Activated naive CD4-positive, alpha-beta T cell treated with Interleukin-2 at 50 U/mL for 16 hours (primary cell): Measurements from ENCODE around the gene CABP2.
"Not testable (repeated sequence)": the region's sequence is repeated elsewhere in the genome, so short reads cannot be mapped to it uniquely, and the experiment has no call there.

Source experiments
- DNase-seq: peaks from one replicate; pipeline ENCODE4 v3.0.0-alpha.2; 2020

CABP2 gene

GRCh38 chr11:67493548-67494370 lies 29.5 kb downstream of the CABP2 start:
- no peak for DNase-seq

GRCh38 chr11:67492801-67493547 lies 30.3 kb downstream of the CABP2 start:
- DNase-seq = no peak

GRCh38 chr11:67492069-67492727 lies 31.0 kb downstream of the CABP2 start:
- no peak for DNase-seq

GRCh38 chr11:67491276-67492068 lies 31.8 kb downstream of the CABP2 start:
- no peak for DNase-seq

- DNase-seq = no peak
Observed at GRCh38 chr11:67490727-67491065, 32.5 kb downstream of the CABP2 start.

GRCh38 chr11:67489885-67490726 lies 33.1 kb downstream of the CABP2 start:
- no peak for DNase-seq

GRCh38 chr11:67489203-67489884 lies 33.9 kb downstream of the CABP2 start:
- no peak for DNase-seq

- peak; percentile 63 for DNase-seq
Observed at GRCh38 chr11:67486481-67487195, 36.6 kb downstream of the CABP2 start.

GRCh38 chr11:67485873-67486361 lies 37.3 kb downstream of the CABP2 start:
- peak; percentile 37 for DNase-seq

- peak; percentile 70 for DNase-seq
Observed at GRCh38 chr11:67484847-67485311, 38.4 kb downstream of the CABP2 start.

GRCh38 chr11:67483831-67484665 lies 39.2 kb downstream of the CABP2 start:
- DNase-seq = peak; percentile 56

GRCh38 chr11:67482827-67483798 lies 40.1 kb downstream of the CABP2 start, which contains the start of gene AIP:
Gene AIP (plus strand): TSS chr11:67483026. CDS start chr11:67483159, 133 bp downstream.
- DNase-seq = peak; percentile 98

- DNase-seq = no peak
Observed at GRCh38 chr11:67482275-67482826, 40.9 kb downstream of the CABP2 start.

GRCh38 chr11:67477344-67478050 lies 45.7 kb downstream of the CABP2 start:
- DNase-seq = not testable (repeated sequence)

- DNase-seq = not testable (repeated sequence)
Observed at GRCh38 chr11:67476692-67477091, 46.6 kb downstream of the CABP2 start.

- DNase-seq = no peak
Observed at GRCh38 chr11:67472882-67473281, 50.4 kb downstream of the CABP2 start.
